Uterus (tissue), 4 donors: ENCODE measurements around the gene PTHLH. TPM values are rescaled to one million over a fixed set of nuclear protein-coding genes. Genes with fewer than 3 reads are reported as not detected.

ENCODE experiments used
- DNase-seq, 2 donors: peaks; one replicate each; pipeline ENCODE4 v3.0.0-alpha.2; 2019 to 2020
- H3K27ac ChIP-seq, 2 donors: fragments of 200-600 bp; sonication (generic); 1 replicate in 1 of 2; 2 replicates in 1 of 2; pipeline ENCODE4 v1.5.1; 2016 to 2018
- H3K27me3 ChIP-seq, 2 donors: fragments of 200-600 bp; sonication (generic); one replicate each; pipeline ENCODE4 v1.5.1; 2018 to 2019; ENCODE audit warnings: control low read depth in 1 of 2
- H3K36me3 ChIP-seq, 2 donors: fragments of 200-600 bp; sonication (generic); one replicate each; pipeline ENCODE4 v1.5.1; 2019; ENCODE audit warnings: control low read depth in 1 of 2
- H3K4me1 ChIP-seq, 2 donors: fragments of 200-600 bp; sonication (generic); one replicate each; pipeline ENCODE4 v1.5.1; 2018 to 2019; ENCODE audit warnings: control low read depth in 1 of 2
- H3K4me3 ChIP-seq, 2 donors: fragments of 200-600 bp; sonication (generic); 1 replicate in 1 of 2; 2 replicates in 1 of 2; pipeline ENCODE4 v1.5.1; 2018 to 2019; ENCODE audit warnings: mild to moderate bottlenecking in 1 of 2
- H3K9me3 ChIP-seq, 2 donors: fragments of 200-600 bp; sonication (generic); one replicate each; pipeline ENCODE4 v1.5.1; 2019; ENCODE audit warnings: control low read depth in 1 of 2
- POLR2A ChIP-seq, 2 donors: fragments of 450-650 bp; IDR thresholded peaks; one replicate each; pipeline ENCODE4 v1.6.1; 2016; ENCODE audit warnings: antibody characterized with exemption in 2 of 2, mild to moderate bottlenecking in 1 of 2, moderate library complexity in 1 of 2
- intact Hi-C: fragments of 100-400 bp; cut with DNase I; formaldehyde crosslinking; loops from one replicate; pipeline ENCODE4 v1.15.1; 2023; ENCODE audit warnings: low total_unique reads
- total RNA-seq, 4 donors: library from RNA; depleted of rRNA in 3 of 4; stranded (reverse); fragments of >200 nt in 3 of 4; gene quantifications; one replicate each; pipeline versions ENCODE4 v1.1.0 to v1.2.4, GENCODE V29; 2014 to 2023
- TF ChIP-seq, protein P1 (sequence below), 4 experiments: fragments of 200-600 bp in 2 of 4; fragments of 450-650 bp in 2 of 4; sonication (generic) in 2 of 4; IDR thresholded peaks; one replicate each; pipeline ENCODE4 v1.5.1; 2016 to 2019; ENCODE audit warnings: antibody characterized with exemption in 4 of 4, mild to moderate bottlenecking in 2 of 4, moderate library complexity in 1 of 4
- donor health status: DM: yes; HTN: yes; CAD: no.

Gene PTHLH
- total RNA-seq, 4 donors from 2014 or later: 1.5 to 2.4 TPM; not detected in 2

DNA sequence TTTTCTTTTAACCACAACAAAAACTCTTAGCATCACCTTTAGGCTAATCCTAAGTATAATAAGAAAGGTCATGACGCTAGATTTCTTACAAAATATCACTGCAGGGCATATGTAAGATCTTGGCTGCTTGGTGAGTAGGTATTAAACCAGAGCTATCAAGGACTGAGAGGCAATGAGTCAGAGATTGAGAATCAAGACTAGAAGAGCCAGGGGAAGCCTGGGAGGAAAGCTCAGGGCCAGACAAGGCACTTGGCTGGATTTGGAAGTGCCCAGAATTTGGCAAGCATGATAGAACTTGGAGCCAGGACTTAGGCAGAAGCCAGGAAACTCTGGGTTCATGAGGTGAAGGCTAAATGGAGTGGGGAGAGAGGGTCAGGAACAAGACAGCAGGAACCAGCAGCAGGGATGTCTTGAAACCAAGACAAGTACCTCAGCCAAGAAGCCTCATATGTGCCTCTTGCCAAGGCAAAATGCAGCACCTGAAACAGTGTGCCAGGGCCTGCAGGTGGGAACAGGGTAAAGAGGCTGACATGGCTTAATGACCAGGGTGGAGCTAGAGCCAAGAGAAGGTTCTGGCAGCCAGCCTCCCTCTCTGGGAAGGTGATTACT, 49.9 kb downstream of the PTHLH start:
- peak in 1 of 2 donors; percentile 13 for DNase-seq
- intact Hi-C loops: no loop called here
- H3K27ac ChIP-seq: no peak overlapping the region

GRCh38 chr12:27919671-27920235, 52.8 kb downstream of the PTHLH start:
- H3K27me3 ChIP-seq: no peaks in the 10 kb centered on the region
- no peaks in the 10 kb centered on the region for H3K4me1 ChIP-seq
- H3K27ac ChIP-seq: no peak overlapping the region
- H3K4me3 ChIP-seq: no peak overlapping the region
- TF ChIP-seq, protein P1, sequence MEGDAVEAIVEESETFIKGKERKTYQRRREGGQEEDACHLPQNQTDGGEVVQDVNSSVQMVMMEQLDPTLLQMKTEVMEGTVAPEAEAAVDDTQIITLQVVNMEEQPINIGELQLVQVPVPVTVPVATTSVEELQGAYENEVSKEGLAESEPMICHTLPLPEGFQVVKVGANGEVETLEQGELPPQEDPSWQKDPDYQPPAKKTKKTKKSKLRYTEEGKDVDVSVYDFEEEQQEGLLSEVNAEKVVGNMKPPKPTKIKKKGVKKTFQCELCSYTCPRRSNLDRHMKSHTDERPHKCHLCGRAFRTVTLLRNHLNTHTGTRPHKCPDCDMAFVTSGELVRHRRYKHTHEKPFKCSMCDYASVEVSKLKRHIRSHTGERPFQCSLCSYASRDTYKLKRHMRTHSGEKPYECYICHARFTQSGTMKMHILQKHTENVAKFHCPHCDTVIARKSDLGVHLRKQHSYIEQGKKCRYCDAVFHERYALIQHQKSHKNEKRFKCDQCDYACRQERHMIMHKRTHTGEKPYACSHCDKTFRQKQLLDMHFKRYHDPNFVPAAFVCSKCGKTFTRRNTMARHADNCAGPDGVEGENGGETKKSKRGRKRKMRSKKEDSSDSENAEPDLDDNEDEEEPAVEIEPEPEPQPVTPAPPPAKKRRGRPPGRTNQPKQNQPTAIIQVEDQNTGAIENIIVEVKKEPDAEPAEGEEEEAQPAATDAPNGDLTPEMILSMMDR (IDR thresholded peaks at IDR 0.05): no peak
- no peak for TF ChIP-seq POLR2A (IDR thresholded peaks at IDR 0.05)
- intact Hi-C loops: no loop called here
- no peaks in the 10 kb centered on the region for H3K36me3 ChIP-seq
- H3K9me3 ChIP-seq: no peaks in the 10 kb centered on the region
- no peak for DNase-seq

More for the DNA sequence above, 49.9 kb downstream of the PTHLH start:
- H3K27me3 ChIP-seq: no peaks in the 10 kb centered on the region
- H3K4me1 ChIP-seq: no peaks in the 10 kb centered on the region
- H3K4me3 ChIP-seq: no peak overlapping the region
- H3K36me3 ChIP-seq: no peaks in the 10 kb centered on the region
- no peaks in the 10 kb centered on the region for H3K9me3 ChIP-seq
- TF ChIP-seq, protein P1 (IDR thresholded peaks at IDR 0.05): no peak
- no peak for TF ChIP-seq POLR2A (IDR thresholded peaks at IDR 0.05)

- Histone ChIP-seq H3K27ac (no peak overlapping the region), H3K9me3 (no peaks in the 10 kb centered on the region), H3K27me3 (no peaks in the 10 kb centered on the region), H3K36me3 (no peaks in the 10 kb centered on the region), H3K4me3 (no peak overlapping the region), H3K4me1 (no peaks in the 10 kb centered on the region)
- DNase-seq: no peak
- intact Hi-C loops: no loop called here
- no peak for TF ChIP-seq POLR2A (IDR thresholded peaks at IDR 0.05)
- TF ChIP-seq, protein P1 (IDR thresholded peaks at IDR 0.05): no peak
Observed at GRCh38 chr12:27915536-27915935, 57.0 kb downstream of the PTHLH start.

GRCh38 chr12:27915021-27915420, 57.5 kb downstream of the PTHLH start:
- Histone ChIP-seq H3K27me3 (no peaks in the 10 kb centered on the region), H3K9me3 (no peaks in the 10 kb centered on the region), H3K36me3 (no peaks in the 10 kb centered on the region), H3K4me1 (no peaks in the 10 kb centered on the region), H3K27ac (no peak overlapping the region), H3K4me3 (no peak overlapping the region)
- TF ChIP-seq, protein P1 (IDR thresholded peaks at IDR 0.05): no peak
- no peak for TF ChIP-seq POLR2A (IDR thresholded peaks at IDR 0.05)
- intact Hi-C loops: no loop called here
- DNase-seq: no peak

DNA sequence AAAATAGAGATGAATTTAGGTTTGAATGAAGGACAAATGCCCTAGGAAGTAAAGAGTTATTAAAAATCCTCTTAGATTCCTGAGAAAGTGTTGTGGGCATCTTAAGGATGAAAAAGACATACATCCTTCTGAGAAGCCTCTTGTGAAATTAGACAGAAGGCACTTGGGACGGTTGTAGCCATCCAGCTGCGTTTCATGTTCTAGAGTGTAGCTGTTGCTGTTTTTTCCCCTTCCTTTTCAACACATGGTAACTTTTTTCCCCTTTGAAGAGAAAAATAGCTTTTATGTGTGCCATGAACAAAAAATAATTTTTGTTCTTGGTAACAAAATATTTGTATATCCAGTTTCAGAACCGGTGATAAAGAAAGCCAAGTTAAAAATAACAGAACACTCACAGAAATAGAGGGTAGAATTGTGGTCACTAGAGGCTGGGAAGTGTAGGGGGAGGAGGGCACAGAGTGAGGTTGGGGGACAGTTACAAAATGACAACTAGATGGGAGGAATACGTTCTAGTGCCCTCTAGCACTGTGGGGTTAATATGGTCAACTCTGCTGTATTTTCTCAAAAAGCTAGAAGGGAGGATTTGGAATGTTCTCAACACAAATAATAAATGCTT, 58.4 kb downstream of the PTHLH start:
- Histone ChIP-seq H3K4me3 (no peak overlapping the region), H3K27ac (no peak overlapping the region), H3K27me3 (no peaks in the 10 kb centered on the region), H3K9me3 (no peaks in the 10 kb centered on the region), H3K4me1 (no peaks in the 10 kb centered on the region), H3K36me3 (no peaks in the 10 kb centered on the region)
- intact Hi-C loops: no loop called here
- no peak for DNase-seq
- TF ChIP-seq, protein P1 (IDR thresholded peaks at IDR 0.05): no peak
- TF ChIP-seq POLR2A (IDR thresholded peaks at IDR 0.05): no peak
